ENCODE results near the gene RTKN.
"Not testable (repeated sequence)": the region's sequence is repeated elsewhere in the genome, so short reads cannot be mapped to it uniquely, and the experiment has no call there.

Gene RTKN

DNA sequence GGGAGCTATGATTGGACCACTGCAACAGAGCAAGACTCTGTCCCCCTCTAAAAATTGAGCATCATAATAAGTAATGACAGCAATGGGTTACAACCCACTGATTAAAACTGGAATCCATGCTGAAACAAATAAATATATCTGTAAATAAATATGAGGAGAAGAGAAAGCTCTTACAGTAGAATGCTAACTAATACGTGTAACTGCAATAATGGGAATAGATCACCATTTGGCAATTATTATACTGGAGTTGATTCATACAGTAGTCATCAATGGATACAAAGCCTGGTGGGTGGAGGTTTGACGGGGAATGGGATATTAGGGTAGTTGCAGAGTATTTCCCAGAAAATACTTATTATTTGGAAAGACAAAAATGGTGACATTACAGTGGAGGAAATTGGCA is 7.0 kb upstream of the RTKN start:
- Histone ChIP-seq H3K27me3 (ENCODE audit: low read length) (no peaks in the 10 kb centered on the region), H3K9ac (ENCODE audit: low read length) (no peak overlapping the region), H3K9me2 (replicated peaks; ENCODE audit: insufficient read depth, low read length) (no peaks in the 10 kb centered on the region), H3F3A (ENCODE audit: insufficient read depth) (peaks cover 15% of the 10 kb centered on the region; the same call in 1 of the 2 replicates), H2AFZ (ENCODE audit: low read depth, low read length, severe bottlenecking) (no peak overlapping the region), H3K36me3 (ENCODE audit: low read length) (no peaks in the 10 kb centered on the region), H3K4me2 (ENCODE audit: low read depth, low read length, poor library complexity, severe bottlenecking) (no peak overlapping the region), H3K9me3 (ENCODE audit: insufficient read depth, low read length) (no peaks in the 10 kb centered on the region), H3K79me2 (ENCODE audit: insufficient read depth, low read length) (no peaks in the 10 kb centered on the region), H4K20me1 (ENCODE audit: low read depth, low read length) (no peaks in the 10 kb centered on the region), H3K27ac (ENCODE audit: low read depth, low read length) (no peak overlapping the region), H3K4me3 (ENCODE audit: insufficient read depth, low read length, poor library complexity, severe bottlenecking) (no peak overlapping the region)
- TF ChIP-seq EZH2phosphoT487 (conservative IDR thresholded peaks at IDR 0.05; ENCODE audit: low read length): no peak
- TF ChIP-seq, protein P1, sequence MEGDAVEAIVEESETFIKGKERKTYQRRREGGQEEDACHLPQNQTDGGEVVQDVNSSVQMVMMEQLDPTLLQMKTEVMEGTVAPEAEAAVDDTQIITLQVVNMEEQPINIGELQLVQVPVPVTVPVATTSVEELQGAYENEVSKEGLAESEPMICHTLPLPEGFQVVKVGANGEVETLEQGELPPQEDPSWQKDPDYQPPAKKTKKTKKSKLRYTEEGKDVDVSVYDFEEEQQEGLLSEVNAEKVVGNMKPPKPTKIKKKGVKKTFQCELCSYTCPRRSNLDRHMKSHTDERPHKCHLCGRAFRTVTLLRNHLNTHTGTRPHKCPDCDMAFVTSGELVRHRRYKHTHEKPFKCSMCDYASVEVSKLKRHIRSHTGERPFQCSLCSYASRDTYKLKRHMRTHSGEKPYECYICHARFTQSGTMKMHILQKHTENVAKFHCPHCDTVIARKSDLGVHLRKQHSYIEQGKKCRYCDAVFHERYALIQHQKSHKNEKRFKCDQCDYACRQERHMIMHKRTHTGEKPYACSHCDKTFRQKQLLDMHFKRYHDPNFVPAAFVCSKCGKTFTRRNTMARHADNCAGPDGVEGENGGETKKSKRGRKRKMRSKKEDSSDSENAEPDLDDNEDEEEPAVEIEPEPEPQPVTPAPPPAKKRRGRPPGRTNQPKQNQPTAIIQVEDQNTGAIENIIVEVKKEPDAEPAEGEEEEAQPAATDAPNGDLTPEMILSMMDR (IDR thresholded peaks at IDR 0.05; ENCODE audit: insufficient read depth, low read length, poor library complexity, severe bottlenecking): no peak

DNA sequence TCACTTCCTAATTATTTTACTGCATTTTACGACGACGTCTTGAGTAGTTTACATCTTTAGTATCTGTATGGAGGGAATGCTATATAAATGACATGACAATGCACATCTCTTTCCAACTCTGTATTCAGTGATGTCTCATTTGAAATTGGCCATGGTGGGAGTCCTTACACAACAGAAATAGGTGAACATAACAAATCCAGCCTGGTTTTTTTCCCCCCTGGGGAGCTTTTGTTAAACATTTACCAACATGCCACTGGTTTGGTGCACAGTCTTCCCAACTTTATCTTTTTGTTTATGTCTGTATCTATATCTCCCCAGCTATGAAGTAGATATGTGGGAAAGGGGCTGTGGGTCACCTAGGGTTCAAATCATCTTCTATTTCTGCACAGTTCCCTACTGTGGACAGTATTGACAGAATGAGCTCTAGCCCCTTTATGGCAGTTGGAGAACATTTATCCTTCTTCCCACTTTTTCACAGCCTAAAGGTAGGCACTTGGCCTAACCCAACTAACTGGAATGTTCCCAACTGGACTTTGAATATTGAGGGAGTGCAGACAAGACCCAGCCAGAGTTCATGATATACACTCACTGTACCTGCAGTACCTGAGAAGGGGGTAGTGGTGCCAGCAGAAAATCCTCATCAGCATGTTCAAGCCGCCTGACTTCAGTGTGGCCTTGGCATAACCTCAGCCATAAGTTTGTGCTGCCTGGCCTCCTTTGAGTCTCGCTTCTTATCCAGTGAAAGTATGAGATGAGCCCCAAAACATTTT is 5.7 kb upstream of the RTKN start:
- TF ChIP-seq EZH2phosphoT487 (conservative IDR thresholded peaks at IDR 0.05; ENCODE audit: low read length): no peak
- TF ChIP-seq, protein P1 (IDR thresholded peaks at IDR 0.05; ENCODE audit: insufficient read depth, low read length, poor library complexity, severe bottlenecking): no peak
- H4K20me1 ChIP-seq (ENCODE audit: low read depth, low read length): no peaks in the 10 kb centered on the region
- H3K9me3 ChIP-seq (ENCODE audit: insufficient read depth, low read length): no peaks in the 10 kb centered on the region
- H3K27ac ChIP-seq (ENCODE audit: low read depth, low read length): no peak overlapping the region
- H2AFZ ChIP-seq (ENCODE audit: low read depth, low read length, severe bottlenecking): no peak overlapping the region
- peaks cover 2% of the 10 kb centered on the region; the same call in 1 of the 2 replicates for H3F3A ChIP-seq (ENCODE audit: insufficient read depth)
- no peaks in the 10 kb centered on the region for H3K79me2 ChIP-seq (ENCODE audit: insufficient read depth, low read length)
- no peaks in the 10 kb centered on the region for H3K27me3 ChIP-seq (ENCODE audit: low read length)
- H3K36me3 ChIP-seq (ENCODE audit: low read length): no peaks in the 10 kb centered on the region
- no peak overlapping the region for H3K4me3 ChIP-seq (ENCODE audit: insufficient read depth, low read length, poor library complexity, severe bottlenecking)
- no peaks in the 10 kb centered on the region for H3K9me2 ChIP-seq (replicated peaks; ENCODE audit: insufficient read depth, low read length)
- no peak overlapping the region for H3K9ac ChIP-seq (ENCODE audit: low read length)
- H3K4me2 ChIP-seq (ENCODE audit: low read depth, low read length, poor library complexity, severe bottlenecking): no peak overlapping the region

DNA sequence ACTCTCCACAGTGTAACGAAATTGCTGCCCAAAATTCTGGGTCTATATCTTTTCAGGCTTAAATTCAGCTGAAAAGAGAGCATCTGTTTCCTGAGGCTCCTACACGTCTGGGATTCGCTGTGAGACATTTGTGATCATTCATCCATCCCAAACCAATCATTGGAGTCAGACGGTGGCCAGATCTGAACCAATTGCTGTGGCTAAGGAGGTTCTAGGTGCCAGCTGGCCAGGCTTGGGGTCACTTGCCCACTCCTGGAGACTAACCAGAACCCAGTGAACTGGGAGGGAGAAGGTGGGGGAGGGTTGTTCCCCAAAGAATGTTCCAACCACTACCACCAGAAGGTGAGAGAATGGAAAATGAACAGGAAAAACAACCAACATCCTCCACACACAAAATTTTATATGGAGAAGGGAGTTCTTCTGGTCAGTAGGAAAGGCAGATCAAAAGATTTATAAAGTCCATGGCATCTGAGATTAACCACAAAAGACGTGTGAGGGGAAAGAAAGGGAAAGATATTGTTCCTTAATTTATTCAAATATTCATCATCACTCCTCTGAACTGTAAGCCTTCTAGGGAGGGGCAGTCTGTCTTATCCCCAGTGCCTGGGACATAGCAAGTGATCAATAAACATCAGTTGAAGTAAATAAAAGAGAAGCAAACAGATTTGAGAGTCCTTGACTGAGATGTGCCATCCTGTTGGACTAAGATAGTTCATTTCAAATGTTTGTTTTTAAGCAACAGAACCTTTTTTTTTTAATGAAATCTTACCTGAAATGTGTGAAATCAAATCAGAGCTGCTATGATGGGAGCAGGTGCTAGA is 3.0 kb upstream of the RTKN start:
- no peak overlapping the region for H2AFZ ChIP-seq (ENCODE audit: low read depth, low read length, severe bottlenecking)
- no peak overlapping the region for H3K4me3 ChIP-seq (ENCODE audit: insufficient read depth, low read length, poor library complexity, severe bottlenecking)
- no peak overlapping the region for H3K4me2 ChIP-seq (ENCODE audit: low read depth, low read length, poor library complexity, severe bottlenecking)
- H4K20me1 ChIP-seq (ENCODE audit: low read depth, low read length): no peaks in the 10 kb centered on the region
- H3K9me2 ChIP-seq (replicated peaks; ENCODE audit: insufficient read depth, low read length): no peaks in the 10 kb centered on the region
- no peaks in the 10 kb centered on the region for H3K9me3 ChIP-seq (ENCODE audit: insufficient read depth, low read length)
- no peaks in the 10 kb centered on the region for H3K36me3 ChIP-seq (ENCODE audit: low read length)
- H3K79me2 ChIP-seq (ENCODE audit: insufficient read depth, low read length): no peaks in the 10 kb centered on the region
- no peaks in the 10 kb centered on the region for H3K27me3 ChIP-seq (ENCODE audit: low read length)
- no peaks in the 10 kb centered on the region for H3F3A ChIP-seq (ENCODE audit: insufficient read depth)
- TF ChIP-seq, protein P1 (IDR thresholded peaks at IDR 0.05; ENCODE audit: insufficient read depth, low read length, poor library complexity, severe bottlenecking): no peak
- no peak for TF ChIP-seq EZH2phosphoT487 (conservative IDR thresholded peaks at IDR 0.05; ENCODE audit: low read length)
- H3K27ac ChIP-seq (ENCODE audit: low read depth, low read length): no peak overlapping the region
- no peak overlapping the region for H3K9ac ChIP-seq (ENCODE audit: low read length)

DNA sequence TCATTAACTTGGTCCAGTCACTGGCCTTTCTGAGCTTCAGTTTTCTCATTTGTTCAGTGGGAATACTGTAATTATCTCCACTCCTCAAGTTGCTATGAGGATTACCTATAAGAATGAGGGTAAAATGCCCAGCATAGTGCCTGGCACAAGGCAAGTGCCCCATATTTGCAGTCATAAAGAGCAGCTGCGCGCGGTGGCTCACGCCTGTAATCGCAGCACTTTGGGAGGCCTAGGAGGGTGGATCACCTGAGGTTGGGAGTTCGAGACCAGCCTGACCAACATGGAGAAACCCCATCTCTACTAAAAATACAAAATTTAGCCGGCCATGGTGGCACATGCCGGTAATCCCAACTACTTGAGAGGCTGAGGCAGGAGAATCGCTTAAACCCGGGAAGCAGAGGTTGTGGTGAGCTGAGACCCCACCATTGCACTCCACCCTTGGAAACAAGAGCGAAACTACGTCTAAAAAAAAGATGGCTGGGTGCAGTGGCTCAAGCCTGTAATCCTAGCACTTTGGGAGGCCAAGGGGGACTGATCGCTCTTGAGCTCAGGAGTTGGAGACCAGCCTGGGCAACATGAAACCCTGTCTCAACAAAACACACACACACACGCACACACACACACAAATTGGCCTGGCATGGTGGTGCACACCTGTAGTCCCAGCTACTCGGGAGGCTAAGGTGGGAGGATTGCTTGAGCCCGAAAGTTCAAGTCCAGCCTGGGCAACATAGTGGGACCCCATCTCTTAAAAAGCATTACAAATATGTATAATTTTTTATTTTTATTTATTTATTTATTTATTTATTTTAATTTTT is 953 bp upstream of the RTKN start:
- H3K4me3 ChIP-seq (ENCODE audit: insufficient read depth, low read length, poor library complexity, severe bottlenecking); H3F3A ChIP-seq (ENCODE audit: insufficient read depth); H4K20me1 ChIP-seq (ENCODE audit: low read depth, low read length); H3K79me2 ChIP-seq (ENCODE audit: insufficient read depth, low read length); H3K9ac ChIP-seq (ENCODE audit: low read length); H3K27ac ChIP-seq (ENCODE audit: low read depth, low read length); H3K9me2 ChIP-seq (replicated peaks; ENCODE audit: insufficient read depth, low read length); H3K36me3 ChIP-seq (ENCODE audit: low read length); H3K4me2 ChIP-seq (ENCODE audit: low read depth, low read length, poor library complexity, severe bottlenecking); H3K9me3 ChIP-seq (ENCODE audit: insufficient read depth, low read length); H3K27me3 ChIP-seq (ENCODE audit: low read length); H2AFZ ChIP-seq (ENCODE audit: low read depth, low read length, severe bottlenecking): not testable (repeated sequence)

All from SU-DHL-6 (cell line).